Activated CD4-positive, alpha-beta T cell treated with anti-CD3 and anti-CD28 coated beads, Interleukin-2, amount 50 U/mL, for 48 hours (primary cell): ENCODE measurements around the gene B3GAT3.
"Not testable (repeated sequence)": the region's sequence is repeated elsewhere in the genome, so short reads cannot be mapped to it uniquely, and the experiment has no call there.

Experiments
- DNase-seq, 2 experiments: peaks; one replicate each; pipeline ENCODE4 v3.0.0-alpha.2; 2020

Gene B3GAT3

GRCh38 chr11:62603776-62604299 is 17.9 kb downstream of the B3GAT3 start:
- DNase-seq: no peak

GRCh38 chr11:62603072-62603408 is 18.7 kb downstream of the B3GAT3 start:
- DNase-seq: no peak

GRCh38 chr11:62602141-62603071 is 19.4 kb downstream of the B3GAT3 start:
- DNase-seq: peak in 1 of 2 experiments; percentile 56

GRCh38 chr11:62601372-62602140 is 20.2 kb downstream of the B3GAT3 start, which contains the start of gene MTA2:
Gene MTA2 (minus strand): TSS chr11:62601865. CDS start chr11:62601450, 415 bp downstream.
- DNase-seq: peak; percentile 100

- DNase-seq: peak; percentile 55 to 62
Observed at GRCh38 chr11:62601122-62601371, 20.7 kb downstream of the B3GAT3 start.

GRCh38 chr11:62600367-62601121 is 21.2 kb downstream of the B3GAT3 start:
- DNase-seq: no peak

GRCh38 chr11:62599901-62600300 is 21.9 kb downstream of the B3GAT3 start:
- peak in 1 of 2 experiments; percentile 46 for DNase-seq

- peak; percentile 97 to 98 for DNase-seq
Observed at GRCh38 chr11:62599069-62599696, 22.6 kb downstream of the B3GAT3 start.

- no peak for DNase-seq
Observed at GRCh38 chr11:62595124-62595523, 26.7 kb downstream of the B3GAT3 start.

- DNase-seq: peak; percentile 82 to 87
Observed at GRCh38 chr11:62593434-62594044, 28.2 kb downstream of the B3GAT3 start.

GRCh38 chr11:62592989-62593421 is 28.8 kb downstream of the B3GAT3 start:
- no peak for DNase-seq

GRCh38 chr11:62592146-62592815 is 29.5 kb downstream of the B3GAT3 start:
- no peak for DNase-seq

GRCh38 chr11:62591448-62592145 is 30.2 kb downstream of the B3GAT3 start, which contains the start of gene TUT1:
Gene TUT1 (minus strand): TSS chr11:62591523. CDS start chr11:62591485, 38 bp downstream.
- peak; percentile 95 to 96 for DNase-seq

GRCh38 chr11:62588966-62589637 is 32.7 kb downstream of the B3GAT3 start:
- DNase-seq: peak in 1 of 2 experiments; percentile 39

GRCh38 chr11:62585356-62585755 is 36.4 kb downstream of the B3GAT3 start:
- not testable (repeated sequence) for DNase-seq

- DNase-seq: not testable (repeated sequence)
Observed at GRCh38 chr11:62581735-62582134, 40.1 kb downstream of the B3GAT3 start.

- no peak for DNase-seq
Observed at GRCh38 chr11:62580959-62581715, 40.6 kb downstream of the B3GAT3 start.

- DNase-seq: no peak
Observed at GRCh38 chr11:62579252-62579651, 42.5 kb downstream of the B3GAT3 start.

- no peak for DNase-seq
Observed at GRCh38 chr11:62578541-62578940, 43.2 kb downstream of the B3GAT3 start.
